Mesodermal cell (in vitro differentiated cells): ENCODE data around the gene IPMK.
"Not testable (repeated sequence)": the region's sequence is repeated elsewhere in the genome, so short reads cannot be mapped to it uniquely, and the experiment has no call there.

Experiments used
- H3K27ac ChIP-seq: 2 replicates; pipeline ENCODE4 v1.7.0; 2013; ENCODE audit warnings: mild to moderate bottlenecking, low read depth, low read length, moderate library complexity; ENCODE audit not compliant: severe bottlenecking
- H3K36me3 ChIP-seq: 2 replicates; pipeline ENCODE4 v1.7.1; 2013; ENCODE audit warnings: mild to moderate bottlenecking, low read length, moderate library complexity; ENCODE audit not compliant: control insufficient read depth, insufficient read depth
- H3K4me1 ChIP-seq: one replicate; pipeline ENCODE4 v1.7.1; 2013; ENCODE audit warnings: mild to moderate bottlenecking, low read length; ENCODE audit not compliant: insufficient read depth, control insufficient read depth, poor library complexity, severe bottlenecking
- H3K4me3 ChIP-seq: 2 replicates; pipeline ENCODE4 v1.7.0; 2013; ENCODE audit warnings: low read length, control low read depth, mild to moderate bottlenecking; ENCODE audit not compliant: insufficient read depth, poor library complexity, severe bottlenecking; ENCODE audit errors: extremely low read depth
- H3K9me3 ChIP-seq: 2 replicates; pipeline ENCODE4 v1.7.1; 2013; ENCODE audit warnings: mild to moderate bottlenecking, low read length, moderate library complexity; ENCODE audit not compliant: control insufficient read depth
- WGBS, 2 experiments: methylation state at CpG; one replicate each; pipeline ENCODE4 v1.1.5; 2013; ENCODE audit warnings: missing lambda C conversion rate in 2 of 2; ENCODE audit not compliant: insufficient coverage in 2 of 2; 5-methylcytosine and 5-hydroxymethylcytosine counted together

The IPMK gene

DNA sequence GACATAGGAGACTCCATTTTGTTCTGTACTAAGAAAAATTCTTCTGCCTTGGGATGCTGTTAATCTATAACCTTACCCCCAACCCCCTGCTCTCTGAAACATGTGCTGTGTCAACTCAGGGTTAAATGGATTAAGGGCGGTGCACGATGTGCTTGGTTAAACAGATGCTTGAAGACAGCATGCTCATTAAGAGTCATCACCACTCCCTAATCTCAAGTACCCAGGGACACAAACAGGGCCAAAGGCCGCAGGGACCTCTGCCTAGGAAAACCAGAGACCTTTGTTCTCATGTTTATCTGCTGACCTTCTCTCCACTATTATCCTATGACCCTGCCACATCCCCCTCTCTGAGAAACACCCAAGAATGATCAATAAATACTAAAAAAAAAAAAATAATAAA, 23.0 kb downstream of the IPMK start:
- peaks cover 15% of the 10 kb centered on the region for H3K4me1 ChIP-seq
- H3K9me3 ChIP-seq, H3K27ac ChIP-seq, H3K4me3 ChIP-seq, H3K36me3 ChIP-seq: not testable (repeated sequence)
- WGBS, 2 experiments, result no CpG with 5 or more reads among the region's 3 CpGs

DNA sequence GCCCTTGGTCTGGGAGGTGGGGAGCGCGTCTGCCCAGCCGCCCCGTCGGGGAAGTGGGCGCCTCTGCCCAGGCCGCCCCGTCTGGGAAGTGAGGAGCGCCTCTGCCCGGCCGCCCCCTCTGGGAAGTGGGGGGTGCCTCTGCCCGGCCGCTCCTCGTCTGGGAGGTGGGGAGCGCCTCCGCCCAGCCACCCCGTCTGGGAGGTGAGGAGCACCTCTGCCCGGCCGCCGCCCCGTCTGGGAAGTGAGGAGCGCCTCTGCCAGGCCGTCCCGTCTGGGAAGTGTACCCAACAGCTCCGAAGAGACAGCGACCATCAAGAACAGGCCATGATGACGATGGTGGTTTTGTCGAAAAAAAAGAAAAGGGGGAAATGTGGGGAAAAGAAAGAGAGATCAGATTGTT, 23.5 kb downstream of the IPMK start:
- H3K4me1 ChIP-seq, result peaks cover 19% of the 10 kb centered on the region
- H3K4me3 ChIP-seq, H3K27ac ChIP-seq, H3K36me3 ChIP-seq, H3K9me3 ChIP-seq: not testable (repeated sequence)
- WGBS, 2 experiments, result 80 to 99% methylated on average over 2 to 22 of the region's 28 CpGs

DNA sequence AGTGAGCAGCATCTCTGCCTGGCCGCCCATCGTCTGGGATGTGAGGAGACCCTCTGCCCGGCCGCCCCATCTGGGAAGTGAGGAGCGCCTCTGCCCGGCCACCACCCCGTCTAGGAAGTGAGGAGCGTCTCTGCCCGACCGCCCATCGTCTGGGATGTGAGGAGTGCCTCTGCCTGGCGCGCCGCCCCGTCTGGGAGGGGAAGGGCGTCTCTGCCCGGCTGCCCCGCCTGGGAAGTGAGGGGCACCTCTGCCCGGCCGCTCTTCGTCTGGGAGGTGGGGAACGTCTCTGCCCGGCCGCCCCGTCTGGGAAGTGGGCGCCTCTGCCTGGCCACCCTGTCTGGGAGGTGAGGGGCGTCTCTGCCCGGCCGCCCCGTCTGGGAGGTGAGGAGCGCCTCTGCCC, 23.9 kb downstream of the IPMK start:
- not testable (repeated sequence) for H3K9me3 ChIP-seq, H3K4me3 ChIP-seq, H3K27ac ChIP-seq, H3K36me3 ChIP-seq
- peaks cover 24% of the 10 kb centered on the region for H3K4me1 ChIP-seq
- WGBS, 2 experiments, result 90 to 100% methylated on average over 10 to 14 of the region's 31 CpGs

DNA sequence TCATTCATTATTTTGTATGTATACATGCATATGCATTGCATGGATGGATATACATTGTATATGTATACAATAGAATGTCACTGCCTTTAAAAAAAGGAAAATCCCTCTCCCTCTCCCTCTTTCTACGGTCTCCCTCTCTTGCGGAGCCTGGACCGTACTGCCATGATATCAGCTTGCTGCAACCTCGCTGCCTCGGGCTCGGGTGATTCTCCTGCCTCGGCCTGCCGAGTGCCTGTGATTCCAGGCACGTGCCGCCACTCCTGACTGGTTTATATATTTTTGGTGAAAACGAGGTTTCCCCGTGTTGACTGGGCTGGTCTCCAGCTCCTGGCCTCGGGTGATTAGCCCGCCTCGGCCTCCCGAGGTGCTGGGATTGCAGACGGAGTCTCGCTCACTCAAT, 24.4 kb downstream of the IPMK start:
- H3K4me3 ChIP-seq, result no peak overlapping the region
- peaks cover 9% of the 10 kb centered on the region for H3K9me3 ChIP-seq
- peaks cover 7% of the 10 kb centered on the region for H3K36me3 ChIP-seq
- H3K27ac ChIP-seq, result no peak overlapping the region
- 96 to 99% methylated on average over 10 to 15 of the region's 18 CpGs for WGBS, 2 experiments
- H3K4me1 ChIP-seq, result peaks cover 29% of the 10 kb centered on the region

DNA sequence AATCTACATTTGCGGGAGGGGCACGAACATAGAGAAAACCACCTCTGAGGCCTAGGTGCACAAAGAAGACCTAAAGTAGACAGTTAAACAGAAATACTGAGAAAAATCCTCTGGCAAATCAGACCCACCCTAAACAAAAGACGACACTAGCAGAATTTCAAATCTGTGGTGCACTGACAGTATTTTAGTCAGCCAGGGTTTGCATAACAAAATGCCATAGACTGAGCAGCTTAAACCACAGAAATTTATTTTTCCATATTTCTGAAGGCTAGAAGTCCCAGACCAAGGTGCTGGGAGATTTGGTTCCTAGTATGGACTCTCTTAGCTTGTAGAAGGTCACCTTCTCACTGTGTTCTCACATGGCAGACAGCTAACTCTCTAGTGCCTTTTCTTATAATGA, 26.3 kb downstream of the IPMK start:
- H3K4me1 ChIP-seq, result peaks cover 45% of the 10 kb centered on the region
- no peak overlapping the region for H3K27ac ChIP-seq
- no peak overlapping the region for H3K4me3 ChIP-seq
- H3K9me3 ChIP-seq, result peaks cover 9% of the 10 kb centered on the region
- peaks cover 14% of the 10 kb centered on the region for H3K36me3 ChIP-seq
- 100% methylated on average over 1 of the region's 3 CpGs; no CpG with 5 or more reads in 1 of the 2 experiments for WGBS, 2 experiments

DNA sequence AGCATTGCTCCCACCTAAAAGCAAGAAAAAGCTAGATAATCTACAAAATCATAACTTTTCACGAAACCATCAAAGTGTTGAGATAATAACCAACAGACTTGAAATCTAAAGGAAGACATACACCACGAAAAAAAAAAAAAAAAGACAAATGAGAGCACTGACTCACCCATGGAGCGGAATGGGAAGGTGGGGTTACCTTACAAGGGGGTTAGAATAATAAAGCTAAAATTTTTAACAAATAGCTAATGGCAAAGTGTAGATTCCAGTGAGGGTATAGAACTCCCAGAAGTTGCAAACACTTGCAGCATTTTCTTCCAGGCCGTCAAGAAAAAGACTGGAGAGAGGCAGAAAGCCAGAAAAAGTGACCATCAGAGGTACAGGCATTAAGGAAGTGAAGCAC, 27.2 kb downstream of the IPMK start:
- H3K27ac ChIP-seq, result no peak overlapping the region
- no peak overlapping the region for H3K4me3 ChIP-seq
- H3K36me3 ChIP-seq, result peaks cover 20% of the 10 kb centered on the region
- 50 to 100% methylated on average over 1 of the region's 4 CpGs for WGBS, 2 experiments
- H3K4me1 ChIP-seq, result peaks cover 45% of the 10 kb centered on the region
- peaks cover 9% of the 10 kb centered on the region for H3K9me3 ChIP-seq

DNA sequence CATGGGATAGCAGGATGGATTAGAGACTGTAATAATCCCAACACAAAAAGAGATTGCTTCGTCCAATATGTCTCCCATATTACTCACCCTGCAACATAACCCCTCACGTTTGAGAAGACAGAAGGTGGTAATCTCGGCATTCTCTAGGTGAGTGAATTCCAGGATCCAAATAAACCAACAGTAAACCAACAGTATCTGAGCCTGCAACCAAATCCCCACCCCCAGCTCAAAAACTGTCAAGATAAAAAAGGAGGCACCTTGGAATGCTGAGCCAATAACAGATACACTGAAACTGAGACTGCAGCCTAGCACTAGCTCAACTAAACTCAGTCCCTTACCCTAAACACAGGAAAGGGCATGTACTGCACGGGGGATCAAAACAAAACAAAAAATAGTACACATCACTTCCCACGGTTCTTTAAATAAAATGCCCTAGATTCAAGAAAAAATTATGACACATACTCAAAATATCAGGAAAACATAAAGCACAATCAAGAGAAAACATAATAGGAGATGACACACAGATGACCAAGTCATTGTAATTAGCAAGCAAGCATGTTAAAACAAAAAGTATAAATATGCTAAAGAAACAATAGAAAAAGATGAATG, 28.0 kb downstream of the IPMK start:
- no peak overlapping the region for H3K4me3 ChIP-seq
- peaks cover 5% of the 10 kb centered on the region for H3K9me3 ChIP-seq
- peaks cover 23% of the 10 kb centered on the region for H3K36me3 ChIP-seq
- H3K27ac ChIP-seq, result no peak overlapping the region
- H3K4me1 ChIP-seq, result peaks cover 45% of the 10 kb centered on the region
- WGBS, 2 experiments, result 77 to 83% methylated on average over 1 to 3 of the region's 5 CpGs

DNA sequence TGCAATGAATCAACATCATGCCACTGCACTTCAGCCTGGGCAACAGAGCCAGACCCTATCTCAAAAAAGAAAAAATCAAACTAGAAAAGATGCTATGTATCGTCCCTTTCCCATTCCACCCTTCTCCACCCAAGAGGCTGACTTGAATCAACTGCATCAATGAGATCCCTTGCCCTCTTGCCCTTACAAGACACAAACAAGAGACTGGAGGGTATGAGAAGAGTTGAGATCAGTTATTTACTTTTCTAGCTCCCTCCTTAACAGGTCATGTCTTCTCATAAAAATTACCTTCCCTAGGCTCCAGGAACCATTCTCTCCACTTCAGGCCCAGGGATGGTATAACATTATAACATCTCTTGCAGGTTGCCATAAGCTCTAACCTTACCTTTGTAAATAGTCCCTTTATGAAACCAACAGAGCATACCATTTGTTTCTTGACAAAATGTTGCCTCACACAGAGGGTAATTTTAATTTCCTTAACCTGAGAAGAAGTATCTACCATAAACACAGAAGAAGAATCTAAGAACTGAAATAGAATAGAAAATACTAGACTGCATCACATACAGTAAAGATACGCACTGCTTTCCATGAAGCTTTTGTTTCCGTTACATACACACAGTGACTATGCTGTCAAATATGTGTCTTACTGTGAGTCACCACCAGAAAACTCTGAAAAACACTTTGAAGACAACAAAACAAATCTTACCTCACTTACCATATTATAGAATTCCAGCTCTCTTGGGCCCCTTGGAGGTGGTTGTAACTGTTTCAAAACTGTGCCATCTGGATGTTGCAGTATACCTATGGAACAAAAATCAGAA, 30.5 kb downstream of the IPMK start:
- H3K27ac ChIP-seq, result peak overlapping the region; percentile 94
- H3K9me3 ChIP-seq, result peaks cover 4% of the 10 kb centered on the region
- peaks cover 45% of the 10 kb centered on the region for H3K4me1 ChIP-seq
- H3K36me3 ChIP-seq, result peaks cover 24% of the 10 kb centered on the region
- 60 to 72% methylated on average over 1 to 2 of the region's 3 CpGs for WGBS, 2 experiments
- H3K4me3 ChIP-seq, result no peak overlapping the region

DNA sequence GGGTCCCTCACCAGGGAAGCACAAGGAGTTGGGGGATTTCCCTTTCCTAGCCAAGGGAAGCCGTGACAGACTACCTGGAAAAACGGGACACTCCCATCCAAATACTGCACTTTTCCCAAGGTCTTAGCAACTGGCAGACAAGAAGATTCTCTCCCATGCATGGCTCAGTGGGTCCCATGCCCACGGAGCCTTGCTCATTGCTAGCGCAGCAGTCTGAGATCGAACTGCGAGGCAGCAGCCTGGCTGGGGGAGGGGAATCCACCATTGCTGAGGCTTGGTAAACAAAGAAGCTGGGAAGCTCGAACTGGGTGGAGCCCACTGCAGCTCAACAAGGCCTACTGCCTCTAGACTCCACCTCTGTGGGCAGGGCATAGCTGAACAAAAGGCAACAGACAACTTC, 37.8 kb downstream of the IPMK start:
- WGBS, 2 experiments, result 76 to 87% methylated on average over 4 to 6 of the region's 7 CpGs
- H3K27ac ChIP-seq, H3K4me1 ChIP-seq, H3K4me3 ChIP-seq, H3K9me3 ChIP-seq: not testable (repeated sequence)
- peaks cover 20% of the 10 kb centered on the region for H3K36me3 ChIP-seq

DNA sequence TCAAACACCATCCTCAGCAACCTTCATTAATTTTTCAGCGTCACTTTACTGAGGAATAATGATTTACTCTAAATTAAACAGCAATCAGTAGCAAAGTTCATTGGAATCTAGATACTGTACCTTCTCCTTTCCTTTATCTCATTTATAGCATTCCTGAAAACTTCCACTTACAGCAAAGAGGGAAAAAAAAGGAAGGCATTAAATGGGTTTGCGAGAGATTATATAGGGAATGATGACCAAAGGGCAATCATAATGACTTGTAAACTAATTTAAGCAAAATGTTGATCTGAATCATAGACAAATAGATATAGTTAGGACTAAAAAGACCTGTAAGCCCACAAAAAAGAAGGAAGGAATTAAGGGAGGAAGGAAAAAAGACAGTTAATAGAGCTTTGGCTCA, 42.0 kb downstream of the IPMK start:
- no peak overlapping the region for H3K27ac ChIP-seq

More for the DNA sequence above, 42.0 kb downstream of the IPMK start:
- H3K4me1 ChIP-seq, result no peaks in the 10 kb centered on the region
- no peaks in the 10 kb centered on the region for H3K9me3 ChIP-seq
- H3K36me3 ChIP-seq, result peaks cover 13% of the 10 kb centered on the region
- no peak overlapping the region for H3K4me3 ChIP-seq
- no CpG with 5 or more reads among the region's 2 CpGs for WGBS, 2 experiments
